MCF 10A (cell line): ENCODE data around the gene SLC50A1. TPM values are rescaled to one million over a fixed set of nuclear protein-coding genes. Genes with fewer than 3 reads are reported as not detected.
A peak's percentile ranks its signal among the peaks of the same experiment; 100 is the strongest.

Experiments
- BruUV-seq: library from RNA; stranded (reverse); fragments of 400-500 nt; replicated peaks from 2 replicates; lab custom pipeline; 2021; lab: Mats Ljungman, UMichigan
- CTCF ChIA-PET: fragments of 300-600 bp; sonication (Branson Sonifier 250); formaldehyde crosslinking; extraction: SDS; loops from one replicate; lab custom pipeline; 2021; ENCODE audit warnings: antibody characterized with exemption, inconsistent platforms; lab: Yijun Ruan, JAX
- POLR2A ChIA-PET: fragments of 300-600, 350-650 bp; sonication (Branson Sonifier 250); formaldehyde crosslinking; extraction: SDS; loops from one replicate; lab custom pipeline; 2020; ENCODE audit warnings: antibody characterized with exemption, inconsistent platforms; lab: Yijun Ruan, JAX
- DNase-seq: peaks from one replicate; pipeline ENCODE4 v3.0.0-alpha.2; 2018; ENCODE audit not compliant: unreplicated experiment
- H3K27ac Mint-ChIP-seq: one replicate; pipeline ENCODE4 v1.8.0; 2022; ENCODE audit warnings: mild to moderate bottlenecking, low read depth, mixed read lengths; ENCODE audit not compliant: unreplicated experiment
- H3K27me3 Mint-ChIP-seq: one replicate; pipeline ENCODE4 v1.8.0; 2022; ENCODE audit warnings: mixed read lengths; ENCODE audit not compliant: insufficient read depth, unreplicated experiment
- H3K36me3 Mint-ChIP-seq: one replicate; pipeline ENCODE4 v1.8.0; 2022; ENCODE audit warnings: mild to moderate bottlenecking, moderate library complexity, mixed read lengths; ENCODE audit not compliant: insufficient read depth, unreplicated experiment
- H3K4me1 Mint-ChIP-seq: one replicate; pipeline ENCODE4 v1.8.0; 2022; ENCODE audit warnings: mixed read lengths; ENCODE audit not compliant: insufficient read depth, unreplicated experiment
- H3K4me3 Mint-ChIP-seq: one replicate; pipeline ENCODE4 v1.8.0; 2022; ENCODE audit warnings: mild to moderate bottlenecking, moderate library complexity, mixed read lengths; ENCODE audit not compliant: unreplicated experiment
- H3K9me3 Mint-ChIP-seq: one replicate; pipeline ENCODE4 v1.8.0; 2022; ENCODE audit warnings: mixed read lengths; ENCODE audit not compliant: unreplicated experiment
- CTCF ChIP-seq: fragments of 200-600 bp; IDR thresholded peaks from one replicate; pipeline ENCODE4 v1.8.0; 2022; ENCODE audit warnings: antibody characterized with exemption, mild to moderate bottlenecking; ENCODE audit not compliant: unreplicated experiment
- intact Hi-C: fragments of 100-400 bp; cut with micrococcal nuclease; formaldehyde crosslinking; loops from 2 replicates; pipeline ENCODE4 v1.14.1; 2022
- total RNA-seq: library from RNA; stranded (reverse); gene quantifications from 2 replicates; pipeline ENCODE4 v1.2.3, GENCODE V29; 2022

The SLC50A1 gene
- total RNA-seq, 1 experiment from 2014 or later = 91.2 TPM

- intact Hi-C loops = no loop called here
- H3K36me3 Mint-ChIP-seq = peaks cover 37% of the 10 kb centered on the region
- H3K4me3 Mint-ChIP-seq = peak overlapping the region; percentile 47
- H3K9me3 Mint-ChIP-seq = no peaks in the 10 kb centered on the region
- ChIA-PET CTCF (interaction anchor here (1.0 to 2.7 kb wide), 4 partner anchors 10 to 14 kb away, joined by 4 to 18 read pairs (median 8); partner anchors contain the start of gene KRTCAP2), POLR2A (interaction anchor here (0.7 to 15.7 kb wide), 2 partner anchors 8 to 1220 kb away, joined by 3 to 215 read pairs; no protein-coding TSS in a partner anchor)
- H3K27ac Mint-ChIP-seq = peak overlapping the region; percentile 81
- no peak for DNase-seq
- no TSS peak for BruUV-seq
- H3K4me1 Mint-ChIP-seq = peaks cover 23% of the 10 kb centered on the region
- H3K27me3 Mint-ChIP-seq = no peaks in the 10 kb centered on the region
- no peak for TF ChIP-seq CTCF
These were observed 51.3 kb downstream of the SLC50A1 start for GRCh38 chr1:155186794-155187455.

- Mint-ChIP-seq H3K4me3 (peak overlapping the region; percentile 47), H3K27ac (peak overlapping the region; percentile 81), H3K27me3 (no peaks in the 10 kb centered on the region), H3K4me1 (peaks cover 28% of the 10 kb centered on the region), H3K9me3 (no peaks in the 10 kb centered on the region), H3K36me3 (peaks cover 40% of the 10 kb centered on the region)
- no TSS peak for BruUV-seq
- POLR2A ChIA-PET = interaction anchor here (15.7 kb wide), 1 partner anchor 7 kb away, joined by 215 read pairs; no protein-coding TSS in a partner anchor
- no peak for TF ChIP-seq CTCF
- intact Hi-C loops = no loop called here
- CTCF ChIA-PET = interaction anchor here (0.6 to 1.5 kb wide), 3 partner anchors 10 to 257 kb away, joined by 3 to 5 read pairs (median 4); no protein-coding TSS in a partner anchor
- no peak for DNase-seq
These were observed 51.8 kb downstream of the SLC50A1 start for GRCh38 chr1:155187456-155187891.

- peak overlapping the region; percentile 81 for H3K27ac Mint-ChIP-seq
- no peaks in the 10 kb centered on the region for H3K9me3 Mint-ChIP-seq
- TF ChIP-seq CTCF = no peak
- no peak for DNase-seq
- CTCF ChIA-PET = interaction anchor here (0.6 to 1.5 kb wide), 4 partner anchors 11 to 256 kb away, joined by 3 to 5 read pairs (median 4); no protein-coding TSS in a partner anchor
- intact Hi-C loops = no loop called here
- H3K36me3 Mint-ChIP-seq = peaks cover 36% of the 10 kb centered on the region
- BruUV-seq = no TSS peak
- POLR2A ChIA-PET = no interaction called here
- peak overlapping the region; percentile 59 for H3K4me3 Mint-ChIP-seq
- H3K4me1 Mint-ChIP-seq = peaks cover 35% of the 10 kb centered on the region
- no peaks in the 10 kb centered on the region for H3K27me3 Mint-ChIP-seq
These were observed 52.6 kb downstream of the SLC50A1 start for GRCh38 chr1:155188268-155188667.

Other genes starting within 250 kb of the SLC50A1 start
- gene PMVK, start 199.1 kb upstream of the SLC50A1 start, total RNA-seq = 57.7 and 68.9 TPM in 2 replicates
- 11.3 TPM in 2 replicates for gene PBXIP1, start 179.8 kb upstream of the SLC50A1 start, total RNA-seq
- 32.1 and 35.9 TPM in 2 replicates for gene PYGO2, start 174.1 kb upstream of the SLC50A1 start, total RNA-seq
- 667 and 885 TPM in 2 replicates for gene SHC1, start 165.1 kb upstream of the SLC50A1 start, total RNA-seq
- 285 and 289 TPM in 2 replicates for gene CKS1B, start 161.2 kb upstream of the SLC50A1 start, total RNA-seq
- gene FLAD1, start 152.5 kb upstream of the SLC50A1 start, total RNA-seq = 65.4 and 91.1 TPM in 2 replicates
- gene LENEP, start 142.3 kb upstream of the SLC50A1 start, total RNA-seq = 0.83 TPM in 1 of 2 replicates, not detected in the other
- 169 and 175 TPM in 2 replicates for gene ZBTB7B, start 133.1 kb upstream of the SLC50A1 start, total RNA-seq
- gene DCST2, start 102.1 kb upstream of the SLC50A1 start, total RNA-seq = 0.91 and 1.8 TPM in 2 replicates
- gene DCST1, start 102.0 kb upstream of the SLC50A1 start, total RNA-seq = 0.21 and 0.42 TPM in 2 replicates
- 385 and 456 TPM in 2 replicates for gene ADAM15, start 84.5 kb upstream of the SLC50A1 start, total RNA-seq
- gene EFNA4, start 72.1 kb upstream of the SLC50A1 start, total RNA-seq = 7.4 and 9.5 TPM in 2 replicates
- 1.6 and 1.7 TPM in 2 replicates for gene EFNA3, start 57.0 kb upstream of the SLC50A1 start, total RNA-seq
- gene EFNA1, start 8.0 kb upstream of the SLC50A1 start, total RNA-seq = 38.9 and 42.3 TPM in 2 replicates
- 79.7 and 86.4 TPM in 2 replicates for gene DPM3, start 4.7 kb downstream of the SLC50A1 start, total RNA-seq
- 313 and 383 TPM in 2 replicates for gene KRTCAP2, start 37.5 kb downstream of the SLC50A1 start, total RNA-seq
- 0.21 and 0.32 TPM in 2 replicates for gene TRIM46, start 38.0 kb downstream of the SLC50A1 start, total RNA-seq
- gene THBS3, start 72.0 kb downstream of the SLC50A1 start, total RNA-seq = 33.0 and 34.4 TPM in 2 replicates
- gene MTX1, start 72.8 kb downstream of the SLC50A1 start, total RNA-seq = 64.6 and 67.4 TPM in 2 replicates
- 32.3 and 37.1 TPM in 2 replicates for gene ENTREP3, start 119.6 kb downstream of the SLC50A1 start, total RNA-seq
- 80.6 and 88.1 TPM in 2 replicates for gene SCAMP3, start 126.5 kb downstream of the SLC50A1 start, total RNA-seq
- 78.6 and 82.3 TPM in 2 replicates for gene CLK2, start 137.7 kb downstream of the SLC50A1 start, total RNA-seq
- gene HCN3, start 141.6 kb downstream of the SLC50A1 start, total RNA-seq = 2.5 and 4.3 TPM in 2 replicates
- not detected in 2 replicates for gene PKLR, start 165.6 kb downstream of the SLC50A1 start, total RNA-seq
- 176 and 264 TPM in 2 replicates for gene FDPS, start 173.0 kb downstream of the SLC50A1 start, total RNA-seq
- 18.6 and 19.5 TPM in 2 replicates for gene RUSC1, start 185.0 kb downstream of the SLC50A1 start, total RNA-seq